Measurements from ENCODE around the gene TLE4. TPM values are rescaled to one million over a fixed set of nuclear protein-coding genes. Genes with fewer than 3 reads are reported as not detected.

TLE4 gene
- total RNA-seq, 2 donors from 2014 or later = 17.9 to 54.7 TPM

DNA sequence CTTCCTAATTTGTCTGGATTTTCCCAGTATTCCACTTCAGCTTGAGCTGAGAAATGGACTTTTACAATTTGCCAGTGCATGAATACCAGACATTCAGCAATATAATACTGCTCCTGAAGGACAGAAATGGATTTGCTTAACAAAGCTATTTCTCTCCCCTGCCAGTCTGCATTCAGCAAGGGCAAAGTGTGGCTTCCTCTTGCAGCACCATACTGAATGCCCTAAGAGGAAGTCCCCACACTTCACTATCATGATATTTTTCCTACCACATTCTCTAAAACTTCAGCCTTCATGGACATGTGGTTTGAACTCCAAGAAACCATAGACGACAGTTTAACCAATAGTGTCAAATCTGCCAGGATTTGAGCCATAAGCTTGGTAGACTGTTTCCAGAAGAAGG is 19.8 kb upstream of the TLE4 start:
- DNase-seq = no peak
- ATAC-seq = no peak
- intact Hi-C loops (cut with DNase I) = no loop called here
- Histone ChIP-seq H3K9me3 (no peaks in the 10 kb centered on the region), H3K36me3 (replicated peaks in 1 of 2; ENCODE audit: insufficient read depth in 1 of 2, low read depth in 2 of 2) (no peaks in the 10 kb centered on the region), H3K27me3 (no peaks in the 10 kb centered on the region), H3K27ac (no peak overlapping the region), H3K4me1 (no peaks in the 10 kb centered on the region), H3K4me3 (no peak overlapping the region)
- no peak for TF ChIP-seq POLR2A (IDR thresholded peaks at IDR 0.05)
- TF ChIP-seq, protein P1, sequence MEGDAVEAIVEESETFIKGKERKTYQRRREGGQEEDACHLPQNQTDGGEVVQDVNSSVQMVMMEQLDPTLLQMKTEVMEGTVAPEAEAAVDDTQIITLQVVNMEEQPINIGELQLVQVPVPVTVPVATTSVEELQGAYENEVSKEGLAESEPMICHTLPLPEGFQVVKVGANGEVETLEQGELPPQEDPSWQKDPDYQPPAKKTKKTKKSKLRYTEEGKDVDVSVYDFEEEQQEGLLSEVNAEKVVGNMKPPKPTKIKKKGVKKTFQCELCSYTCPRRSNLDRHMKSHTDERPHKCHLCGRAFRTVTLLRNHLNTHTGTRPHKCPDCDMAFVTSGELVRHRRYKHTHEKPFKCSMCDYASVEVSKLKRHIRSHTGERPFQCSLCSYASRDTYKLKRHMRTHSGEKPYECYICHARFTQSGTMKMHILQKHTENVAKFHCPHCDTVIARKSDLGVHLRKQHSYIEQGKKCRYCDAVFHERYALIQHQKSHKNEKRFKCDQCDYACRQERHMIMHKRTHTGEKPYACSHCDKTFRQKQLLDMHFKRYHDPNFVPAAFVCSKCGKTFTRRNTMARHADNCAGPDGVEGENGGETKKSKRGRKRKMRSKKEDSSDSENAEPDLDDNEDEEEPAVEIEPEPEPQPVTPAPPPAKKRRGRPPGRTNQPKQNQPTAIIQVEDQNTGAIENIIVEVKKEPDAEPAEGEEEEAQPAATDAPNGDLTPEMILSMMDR (IDR thresholded peaks at IDR 0.05) = no peak
- WGBS, 2 donors = 64 to 70% methylated on average over 1 of the region's 1 CpG

DNA sequence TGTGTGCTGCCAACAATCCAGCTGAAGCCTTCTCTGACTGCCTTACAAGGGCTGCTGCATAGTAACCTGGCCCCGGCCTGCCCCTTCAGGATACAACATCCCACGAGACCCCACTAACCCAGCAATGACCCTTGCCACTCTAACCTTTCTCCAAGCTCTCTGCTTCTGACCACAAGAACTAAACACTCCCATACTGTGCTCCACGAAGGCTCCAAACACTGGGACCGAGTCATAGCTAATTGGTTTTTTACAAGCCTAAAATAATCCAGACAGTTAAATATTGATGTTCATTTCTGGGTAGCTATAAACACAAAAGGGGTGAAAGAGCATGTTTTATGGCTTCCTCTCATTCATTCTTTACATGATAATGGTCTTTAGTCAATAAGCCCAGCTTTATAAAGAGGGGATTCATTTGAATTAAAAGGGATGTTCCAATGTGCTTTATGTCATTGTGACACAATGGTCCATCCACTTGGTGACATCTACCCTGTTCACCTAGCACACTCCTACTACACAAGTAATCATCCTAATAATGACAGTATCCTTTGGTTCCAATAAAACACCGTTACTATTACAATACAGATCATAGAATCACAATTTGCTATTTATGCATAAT is 16.2 kb upstream of the TLE4 start:
- no peak for ATAC-seq

DNA sequence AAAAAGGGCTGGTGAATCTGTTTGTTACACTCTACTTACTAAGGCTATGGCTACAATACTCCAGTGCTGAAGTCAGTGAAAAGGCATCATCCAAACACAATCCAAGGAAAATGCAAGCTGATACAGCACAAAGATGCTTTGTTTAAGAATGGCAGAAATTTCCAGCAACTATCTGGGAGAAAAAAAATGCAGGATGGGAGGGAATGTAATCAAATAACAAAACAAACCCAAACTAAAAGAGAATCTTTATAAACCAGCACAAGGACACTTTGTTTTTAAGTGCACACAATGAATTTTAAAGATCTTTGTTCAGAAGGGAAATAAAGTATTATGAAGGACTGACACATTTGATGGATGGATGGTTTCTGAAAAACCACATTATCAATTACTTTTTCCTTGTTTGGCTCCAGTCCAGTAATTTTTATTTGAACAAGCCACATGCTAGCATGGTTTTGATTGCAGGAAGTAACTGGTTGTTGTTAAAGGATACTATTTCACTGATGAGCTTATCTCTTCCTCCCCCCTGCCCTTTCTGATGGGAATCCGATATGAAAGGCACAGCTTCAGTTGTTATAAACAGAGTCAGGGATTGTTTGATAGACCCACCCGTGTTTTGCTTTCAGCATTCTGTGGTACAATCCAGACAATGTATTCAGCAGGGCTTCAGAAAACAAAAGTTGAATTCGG is 12.1 kb upstream of the TLE4 start:
- no peaks in the 10 kb centered on the region for H3K9me3 ChIP-seq
- no peaks in the 10 kb centered on the region for H3K36me3 ChIP-seq (replicated peaks in 1 of 2; ENCODE audit: insufficient read depth in 1 of 2, low read depth in 2 of 2)
- no peak overlapping the region for H3K27ac ChIP-seq
- no peaks in the 10 kb centered on the region for H3K27me3 ChIP-seq
- no peak for TF ChIP-seq POLR2A (IDR thresholded peaks at IDR 0.05)
- TF ChIP-seq, protein P1 (IDR thresholded peaks at IDR 0.05) = no peak
- intact Hi-C loops (cut with DNase I) = no loop called here
- ATAC-seq (no peak), DNase-seq (no peak)
- H3K4me1 ChIP-seq = no peaks in the 10 kb centered on the region
- H3K4me3 ChIP-seq = no peak overlapping the region
- WGBS, 2 donors = 25 to 28% methylated on average over 3 of the region's 3 CpGs

More for the DNA sequence above, 16.2 kb upstream of the TLE4 start:
- H3K4me3 ChIP-seq = no peak overlapping the region
- TF ChIP-seq, protein P1 (IDR thresholded peaks at IDR 0.05) = no peak
- H3K9me3 ChIP-seq = no peaks in the 10 kb centered on the region
- no peak overlapping the region for H3K27ac ChIP-seq
- no peak for DNase-seq
- no peaks in the 10 kb centered on the region for H3K36me3 ChIP-seq (replicated peaks in 1 of 2; ENCODE audit: insufficient read depth in 1 of 2, low read depth in 2 of 2)
- H3K4me1 ChIP-seq = no peaks in the 10 kb centered on the region
- 73 to 87% methylated on average over 5 of the region's 5 CpGs for WGBS, 2 donors
- intact Hi-C loops (cut with DNase I) = no loop called here
- no peaks in the 10 kb centered on the region for H3K27me3 ChIP-seq

DNA sequence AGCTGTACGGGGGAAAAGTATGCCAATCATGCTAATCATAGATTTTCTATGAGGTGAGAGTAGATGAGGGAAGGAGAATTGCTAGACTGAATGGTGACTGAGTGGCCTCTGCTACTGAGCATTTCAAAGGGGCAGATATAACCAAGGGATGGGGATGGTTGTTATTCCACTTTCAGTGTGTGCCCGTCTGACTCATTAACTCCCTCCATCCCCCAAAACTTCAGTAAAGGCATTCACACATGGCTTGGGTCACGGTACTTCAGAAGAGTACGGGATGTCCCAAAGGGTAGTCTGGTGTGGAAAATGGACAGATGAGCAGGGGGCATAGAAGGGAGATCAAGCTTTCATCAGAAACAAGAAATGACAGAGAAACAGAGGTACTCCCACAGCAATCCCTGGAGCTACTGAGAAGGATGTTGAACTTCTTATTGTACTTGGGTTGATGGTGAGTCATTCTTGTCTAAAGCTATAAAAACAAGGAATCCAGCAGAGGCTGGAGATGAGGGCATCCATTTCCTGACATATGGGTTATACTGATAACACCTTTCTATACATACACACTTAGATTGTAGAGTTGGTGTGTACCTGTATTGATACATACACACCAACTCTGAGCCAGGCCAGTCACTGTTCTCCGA is 8.9 kb upstream of the TLE4 start:
- ATAC-seq = no peak
- 95% methylated on average over 5 of the region's 5 CpGs for WGBS, 2 donors
- Histone ChIP-seq H3K4me3 (no peak overlapping the region), H3K4me1 (no peaks in the 10 kb centered on the region), H3K27me3 (no peaks in the 10 kb centered on the region), H3K9me3 (no peaks in the 10 kb centered on the region), H3K36me3 (replicated peaks in 1 of 2; ENCODE audit: insufficient read depth in 1 of 2, low read depth in 2 of 2) (no peaks in the 10 kb centered on the region), H3K27ac (no peak overlapping the region)
- DNase-seq = no peak
- TF ChIP-seq POLR2A (IDR thresholded peaks at IDR 0.05) = no peak
- TF ChIP-seq, protein P1 (IDR thresholded peaks at IDR 0.05) = no peak
- intact Hi-C loops (cut with DNase I) = no loop called here
